Thyroid gland (tissue), 4 donors: Measurements from ENCODE around the gene ZFP92.

Experiments used
- POLR2A ChIP-seq, 2 donors: fragments of 450-650 bp; IDR thresholded peaks; one replicate each; pipeline ENCODE4 v1.6.1; 2017; ENCODE audit warnings: antibody characterized with exemption in 2 of 2, mild to moderate bottlenecking in 2 of 2, moderate library complexity in 1 of 2
- TF ChIP-seq, protein P1 (sequence below), 6 experiments: fragments of 200-600 bp in 3 of 6; fragments of 450-650 bp in 3 of 6; sonication (generic) in 3 of 6; IDR thresholded peaks; one replicate each; pipeline ENCODE4 v1.5.1; 2016 to 2019; ENCODE audit warnings: antibody characterized with exemption in 6 of 6, mild to moderate bottlenecking in 2 of 6, inconsistent platforms in 1 of 6, moderate library complexity in 1 of 6

DNA sequence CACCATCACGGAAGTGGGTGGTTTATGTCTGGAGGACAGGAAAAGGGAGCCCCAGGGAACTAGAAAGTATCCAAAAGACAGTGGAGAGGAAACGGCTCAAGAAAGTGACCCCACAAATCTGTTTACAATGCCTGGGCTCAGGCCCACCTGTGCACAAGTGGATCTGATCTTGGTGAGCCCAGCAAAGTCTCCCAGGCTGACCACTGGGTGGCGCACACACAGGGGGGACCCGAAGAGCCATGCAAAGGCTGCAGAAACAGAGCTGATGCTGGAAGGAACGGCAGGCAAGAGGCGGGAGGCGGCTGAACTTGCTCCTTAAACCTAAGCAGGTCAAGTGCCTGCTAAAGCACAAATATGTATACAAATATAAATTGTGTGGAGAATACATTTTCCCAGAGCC, 49.6 kb downstream of the ZFP92 start:
- TF ChIP-seq, protein P1, sequence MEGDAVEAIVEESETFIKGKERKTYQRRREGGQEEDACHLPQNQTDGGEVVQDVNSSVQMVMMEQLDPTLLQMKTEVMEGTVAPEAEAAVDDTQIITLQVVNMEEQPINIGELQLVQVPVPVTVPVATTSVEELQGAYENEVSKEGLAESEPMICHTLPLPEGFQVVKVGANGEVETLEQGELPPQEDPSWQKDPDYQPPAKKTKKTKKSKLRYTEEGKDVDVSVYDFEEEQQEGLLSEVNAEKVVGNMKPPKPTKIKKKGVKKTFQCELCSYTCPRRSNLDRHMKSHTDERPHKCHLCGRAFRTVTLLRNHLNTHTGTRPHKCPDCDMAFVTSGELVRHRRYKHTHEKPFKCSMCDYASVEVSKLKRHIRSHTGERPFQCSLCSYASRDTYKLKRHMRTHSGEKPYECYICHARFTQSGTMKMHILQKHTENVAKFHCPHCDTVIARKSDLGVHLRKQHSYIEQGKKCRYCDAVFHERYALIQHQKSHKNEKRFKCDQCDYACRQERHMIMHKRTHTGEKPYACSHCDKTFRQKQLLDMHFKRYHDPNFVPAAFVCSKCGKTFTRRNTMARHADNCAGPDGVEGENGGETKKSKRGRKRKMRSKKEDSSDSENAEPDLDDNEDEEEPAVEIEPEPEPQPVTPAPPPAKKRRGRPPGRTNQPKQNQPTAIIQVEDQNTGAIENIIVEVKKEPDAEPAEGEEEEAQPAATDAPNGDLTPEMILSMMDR (IDR thresholded peaks at IDR 0.05) = peak in 3 of 6 experiments; percentile 28 to 52 (median 40)
- TF ChIP-seq POLR2A (IDR thresholded peaks at IDR 0.05) = no peak
